ENCODE results near the gene DDX41. TPM values are rescaled to one million over a fixed set of nuclear protein-coding genes. Genes with fewer than 3 reads are reported as not detected.
"Not testable (repeated sequence)": the region's sequence is repeated elsewhere in the genome, so short reads cannot be mapped to it uniquely, and the experiment has no call there.

DDX41 gene
- total RNA-seq, 4 donors from 2014 or later: 63.4 to 96.5 (median 76.2) TPM

GRCh38 chr5:177490311-177490991 lies 26.3 kb downstream of the DDX41 start:
- Histone ChIP-seq H3K4me1 (peaks cover 17 to 47% (median 32%) of the 10 kb centered on the region in 3 donors), H3K27ac (peak overlapping the region in 2 of 4 donors; percentile 96 to 98), H3K27me3 (no peaks in the 10 kb centered on the region), H3K36me3 (peaks cover 20 to 74% (median 24%) of the 10 kb centered on the region in 3 donors), H3K9me3 (no peaks in the 10 kb centered on the region), H3K4me3 (no peak overlapping the region)
- WGBS, 2 donors: 75 to 76% methylated on average over 13 to 15 of the region's 15 CpGs
- TF ChIP-seq POLR2A (IDR thresholded peaks at IDR 0.05): no peak
- intact Hi-C loops (cut with DNase I): loop anchor here (10.0 kb wide), 1 partner anchor 176 kb away; the partner anchor contains the start of gene MXD3
- DNase-seq: no peak

DNA sequence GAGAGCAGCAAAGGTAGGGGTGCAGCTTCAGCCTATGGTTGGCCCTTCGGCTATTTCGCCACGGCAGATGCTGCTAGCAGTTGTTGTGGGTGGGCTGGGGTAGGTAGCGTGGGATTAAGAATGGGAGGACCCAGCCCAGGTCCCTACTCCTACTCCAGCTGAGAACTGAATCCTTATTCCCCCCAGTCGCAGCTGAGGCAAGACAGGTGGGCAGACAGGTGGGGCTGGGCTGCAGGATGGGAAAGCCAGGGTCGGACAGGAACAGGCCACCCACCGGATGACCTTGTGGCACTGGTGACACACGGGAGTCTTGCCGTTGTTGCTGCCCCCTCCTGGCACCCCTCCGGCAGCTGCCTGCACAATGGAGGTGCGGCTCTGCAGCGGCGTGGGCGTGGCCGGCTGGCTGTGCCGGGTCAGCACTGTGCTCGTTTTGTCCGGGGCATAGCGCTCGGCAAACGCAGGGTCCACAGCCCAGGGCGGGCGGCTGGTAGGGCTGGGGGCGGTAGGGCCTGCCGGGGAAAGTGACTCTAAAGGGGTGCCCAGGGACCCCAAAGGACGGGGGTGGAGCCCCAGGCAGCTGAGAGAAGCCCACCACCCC lies 27.5 kb downstream of the DDX41 start:
- H3K9me3 ChIP-seq: no peaks in the 10 kb centered on the region
- WGBS, 2 donors: 80 to 96% methylated on average over 4 to 6 of the region's 26 CpGs
- H3K27me3 ChIP-seq: no peaks in the 10 kb centered on the region
- no peak overlapping the region for H3K4me3 ChIP-seq
- DNase-seq: no peak
- TF ChIP-seq POLR2A (IDR thresholded peaks at IDR 0.05): no peak
- TF ChIP-seq, protein P1, sequence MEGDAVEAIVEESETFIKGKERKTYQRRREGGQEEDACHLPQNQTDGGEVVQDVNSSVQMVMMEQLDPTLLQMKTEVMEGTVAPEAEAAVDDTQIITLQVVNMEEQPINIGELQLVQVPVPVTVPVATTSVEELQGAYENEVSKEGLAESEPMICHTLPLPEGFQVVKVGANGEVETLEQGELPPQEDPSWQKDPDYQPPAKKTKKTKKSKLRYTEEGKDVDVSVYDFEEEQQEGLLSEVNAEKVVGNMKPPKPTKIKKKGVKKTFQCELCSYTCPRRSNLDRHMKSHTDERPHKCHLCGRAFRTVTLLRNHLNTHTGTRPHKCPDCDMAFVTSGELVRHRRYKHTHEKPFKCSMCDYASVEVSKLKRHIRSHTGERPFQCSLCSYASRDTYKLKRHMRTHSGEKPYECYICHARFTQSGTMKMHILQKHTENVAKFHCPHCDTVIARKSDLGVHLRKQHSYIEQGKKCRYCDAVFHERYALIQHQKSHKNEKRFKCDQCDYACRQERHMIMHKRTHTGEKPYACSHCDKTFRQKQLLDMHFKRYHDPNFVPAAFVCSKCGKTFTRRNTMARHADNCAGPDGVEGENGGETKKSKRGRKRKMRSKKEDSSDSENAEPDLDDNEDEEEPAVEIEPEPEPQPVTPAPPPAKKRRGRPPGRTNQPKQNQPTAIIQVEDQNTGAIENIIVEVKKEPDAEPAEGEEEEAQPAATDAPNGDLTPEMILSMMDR (IDR thresholded peaks at IDR 0.05): no peak
- intact Hi-C loops (cut with DNase I): no loop called here
- peak overlapping the region in 1 of 4 donors; percentile 32 for H3K27ac ChIP-seq
- H3K4me1 ChIP-seq: peaks cover 5 to 42% (median 20%) of the 10 kb centered on the region in 3 donors
- H3K36me3 ChIP-seq: peaks cover 20 to 84% (median 24%) of the 10 kb centered on the region in 3 donors

DNA sequence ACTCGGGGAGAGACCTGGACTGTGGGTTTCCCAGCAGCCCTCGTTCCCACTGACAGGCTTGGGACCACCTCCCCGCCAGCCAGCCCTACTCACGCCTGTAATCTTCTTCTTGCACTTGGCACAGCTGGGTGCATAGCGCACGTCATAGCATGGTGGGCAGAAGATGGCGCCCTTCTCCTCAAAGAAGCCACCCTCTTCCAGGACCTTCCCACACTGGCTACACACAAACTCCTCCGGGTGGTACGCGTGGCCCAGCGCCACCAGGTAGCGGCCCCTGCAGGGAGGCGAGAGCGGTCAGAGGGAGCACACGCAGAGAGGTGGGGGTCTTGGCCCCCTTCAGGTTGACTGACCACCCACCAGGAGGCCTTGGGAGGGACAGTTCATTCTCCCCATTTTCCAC lies 28.8 kb downstream of the DDX41 start:
- Histone ChIP-seq H3K27ac (peak overlapping the region in 1 of 4 donors; percentile 3), H3K27me3 (no peaks in the 10 kb centered on the region), H3K4me3 (no peak overlapping the region), H3K36me3 (peaks cover 23 to 96% (median 24%) of the 10 kb centered on the region in 3 donors), H3K4me1 (peaks cover 0 to 36% (median 8%) of the 10 kb centered on the region in 3 donors), H3K9me3 (no peaks in the 10 kb centered on the region)
- no peak for DNase-seq
- WGBS, 2 donors: 75 to 87% methylated on average over 4 to 10 of the region's 15 CpGs
- intact Hi-C loops (cut with DNase I): no loop called here
- no peak for TF ChIP-seq POLR2A (IDR thresholded peaks at IDR 0.05)
- TF ChIP-seq, protein P1 (IDR thresholded peaks at IDR 0.05): peak in 1 of 6 experiments; percentile 18

- intact Hi-C loops (cut with DNase I): no loop called here
- Histone ChIP-seq H3K36me3 (peaks cover 19 to 91% (median 24%) of the 10 kb centered on the region in 3 donors), H3K9me3 (no peaks in the 10 kb centered on the region), H3K27ac (no peak overlapping the region), H3K4me1 (peaks cover 0 to 27% (median 2%) of the 10 kb centered on the region in 3 donors), H3K27me3 (no peaks in the 10 kb centered on the region), H3K4me3 (no peak overlapping the region)
- 86 to 100% methylated on average over 1 to 7 of the region's 8 CpGs for WGBS, 2 donors
- no peak for DNase-seq
- TF ChIP-seq POLR2A (IDR thresholded peaks at IDR 0.05): no peak
- TF ChIP-seq, protein P1 (IDR thresholded peaks at IDR 0.05): no peak
These were observed 29.6 kb downstream of the DDX41 start for GRCh38 chr5:177487144-177487543.

DNA sequence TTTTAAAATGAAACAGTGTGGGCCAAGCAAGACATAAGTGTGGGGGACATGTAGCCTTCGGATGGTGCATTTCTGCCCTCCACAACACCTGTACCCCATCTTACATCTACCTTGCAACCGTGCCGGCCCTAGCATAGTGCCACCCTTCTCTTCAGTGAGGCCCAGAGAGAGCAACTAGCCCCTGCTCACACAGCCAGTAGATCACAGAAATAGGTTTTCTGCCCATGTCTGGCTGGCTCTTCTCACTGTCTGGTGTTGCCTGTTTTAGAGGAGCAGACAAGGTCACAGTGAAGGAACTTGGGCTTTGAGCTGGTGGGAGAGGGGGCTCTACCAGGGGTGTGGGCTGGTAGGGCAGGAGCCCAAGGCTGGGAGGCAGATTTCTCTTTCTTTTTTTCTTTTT lies 30.5 kb downstream of the DDX41 start:
- Histone ChIP-seq H3K9me3 (no peaks in the 10 kb centered on the region), H3K27me3 (no peaks in the 10 kb centered on the region), H3K36me3 (peaks cover 19 to 88% (median 24%) of the 10 kb centered on the region in 3 donors), H3K4me3 (no peak overlapping the region), H3K27ac (no peak overlapping the region), H3K4me1 (peaks cover 0 to 23% (median 0%) of the 10 kb centered on the region in 3 donors)
- WGBS, 2 donors: 88 to 92% methylated on average over 3 of the region's 3 CpGs
- no peak for DNase-seq
- intact Hi-C loops (cut with DNase I): no loop called here
- no peak for TF ChIP-seq POLR2A (IDR thresholded peaks at IDR 0.05)
- TF ChIP-seq, protein P1 (IDR thresholded peaks at IDR 0.05): no peak

GRCh38 chr5:177485753-177486152 lies 31.0 kb downstream of the DDX41 start:
- H3K27ac ChIP-seq: peak overlapping the region in 1 of 4 donors; percentile 3
- H3K4me3 ChIP-seq; intact Hi-C loops (cut with DNase I); H3K27me3 ChIP-seq; H3K9me3 ChIP-seq; DNase-seq: not testable (repeated sequence)
- H3K36me3 ChIP-seq: peaks cover 16 to 83% (median 24%) of the 10 kb centered on the region in 3 donors
- H3K4me1 ChIP-seq: peaks cover 0 to 23% (median 0%) of the 10 kb centered on the region in 3 donors
- WGBS, 2 donors: no CpG with 5 or more reads among the region's 3 CpGs

Measured in esophagus squamous epithelium (tissue), 5 donors.